ENCODE measurements around the gene SEMA7A. TPM values are rescaled to one million over a fixed set of nuclear protein-coding genes. Genes with fewer than 3 reads are reported as not detected.

The SEMA7A gene
- total RNA-seq, 1 donor from 2014 or later: 178 TPM

Other genes with a start within 250 kb of the SEMA7A start
- gene STRA6, start 231.2 kb downstream of the SEMA7A start, total RNA-seq: not detected in 2 replicates
- gene CCDC33, start 197.6 kb downstream of the SEMA7A start, total RNA-seq: not detected in 2 replicates
- gene CYP11A1, start 66.3 kb downstream of the SEMA7A start, total RNA-seq: not detected in 2 replicates
- 40.6 and 48.8 TPM in 2 replicates for gene UBL7, start 27.2 kb upstream of the SEMA7A start, total RNA-seq
- 24.8 and 26.9 TPM in 2 replicates for gene ARID3B, start 107.3 kb upstream of the SEMA7A start, total RNA-seq
- 100 and 116 TPM in 2 replicates for gene CLK3, start 181.9 kb upstream of the SEMA7A start, total RNA-seq

All from activated B cell treated with CpG ODN at 0.5 μM for 24 hours (primary cell).